HL-60 (cell line): ENCODE measurements around the gene IRS1.

ENCODE experiments used
- GABPA ChIP-seq: IDR thresholded peaks from 2 replicates; pipeline ENCODE4 v1.6.1; 2012; ENCODE audit warnings: low read depth
- TF ChIP-seq, protein P1 (sequence below): IDR thresholded peaks from one replicate; pipeline ENCODE4 v1.5.1; 2011; ENCODE audit warnings: low read length, control low read depth, inconsistent platforms; ENCODE audit not compliant: insufficient read depth

DNA sequence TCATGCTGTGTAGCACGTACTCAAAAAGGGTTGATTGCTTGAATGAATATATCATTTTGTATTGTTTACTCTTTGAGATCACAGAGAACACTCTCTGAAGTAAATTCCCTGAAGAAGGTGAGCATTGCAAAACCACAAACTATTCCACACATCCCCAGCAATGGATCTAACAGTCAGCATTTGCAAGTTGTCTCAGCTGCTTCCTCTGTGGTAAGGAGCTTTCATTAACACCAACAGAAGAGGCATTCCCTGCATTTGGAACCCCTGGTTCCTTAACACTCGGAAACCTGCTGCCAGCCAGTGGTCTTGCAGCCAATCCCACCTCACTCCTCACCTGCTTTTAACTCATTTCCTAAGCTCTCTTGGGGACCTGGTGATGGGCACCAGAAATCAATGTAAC lies 108.4 kb downstream of the IRS1 start:
- TF ChIP-seq GABPA = no peak
- TF ChIP-seq, protein P1, sequence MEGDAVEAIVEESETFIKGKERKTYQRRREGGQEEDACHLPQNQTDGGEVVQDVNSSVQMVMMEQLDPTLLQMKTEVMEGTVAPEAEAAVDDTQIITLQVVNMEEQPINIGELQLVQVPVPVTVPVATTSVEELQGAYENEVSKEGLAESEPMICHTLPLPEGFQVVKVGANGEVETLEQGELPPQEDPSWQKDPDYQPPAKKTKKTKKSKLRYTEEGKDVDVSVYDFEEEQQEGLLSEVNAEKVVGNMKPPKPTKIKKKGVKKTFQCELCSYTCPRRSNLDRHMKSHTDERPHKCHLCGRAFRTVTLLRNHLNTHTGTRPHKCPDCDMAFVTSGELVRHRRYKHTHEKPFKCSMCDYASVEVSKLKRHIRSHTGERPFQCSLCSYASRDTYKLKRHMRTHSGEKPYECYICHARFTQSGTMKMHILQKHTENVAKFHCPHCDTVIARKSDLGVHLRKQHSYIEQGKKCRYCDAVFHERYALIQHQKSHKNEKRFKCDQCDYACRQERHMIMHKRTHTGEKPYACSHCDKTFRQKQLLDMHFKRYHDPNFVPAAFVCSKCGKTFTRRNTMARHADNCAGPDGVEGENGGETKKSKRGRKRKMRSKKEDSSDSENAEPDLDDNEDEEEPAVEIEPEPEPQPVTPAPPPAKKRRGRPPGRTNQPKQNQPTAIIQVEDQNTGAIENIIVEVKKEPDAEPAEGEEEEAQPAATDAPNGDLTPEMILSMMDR = no peak
